ENCODE measurements around the gene RIPOR2. TPM values are rescaled to one million over a fixed set of nuclear protein-coding genes. Genes with fewer than 3 reads are reported as not detected.

RIPOR2 gene
- total and polyA plus RNA-seq, 2 of the 13 experiments (the other 11 are each of a cell fraction or from before 2014, with no cell fraction given): 0.02 to 0.05 TPM

DNA sequence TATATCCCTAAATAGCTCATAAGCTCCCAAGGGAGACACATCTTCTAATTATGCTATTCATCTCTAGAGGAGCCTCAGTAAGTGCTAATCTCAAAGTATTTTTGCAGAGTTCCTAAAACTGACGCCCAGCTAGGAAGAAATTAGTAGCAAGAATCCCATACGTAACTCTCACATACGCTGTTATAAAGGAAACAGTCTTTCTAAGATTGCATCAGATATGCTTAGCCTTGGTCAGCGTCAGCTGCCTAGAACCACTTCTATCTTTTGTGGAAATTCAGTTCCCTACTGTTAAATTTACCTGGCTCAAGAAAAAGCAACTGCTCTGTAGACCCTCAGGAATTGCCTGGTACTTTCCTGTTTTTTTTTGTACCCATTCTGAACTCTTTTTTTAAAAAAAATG lies 13.6 kb downstream of the RIPOR2 start (continued):
- TF ChIP-seq KLF12 (CRISPR knock-in tag; IDR thresholded peaks at IDR 0.05; ENCODE audit: borderline replicate concordance) (no peak), SMAD9 (CRISPR knock-in tag; IDR thresholded peaks at IDR 0.05) (no peak), KDM5A (IDR thresholded peaks at IDR 0.05; ENCODE audit: borderline replicate concordance, low read length) (no peak), SP4 (CRISPR knock-in tag; IDR thresholded peaks at IDR 0.05) (no peak), MATR3 (CRISPR knock-in tag; IDR thresholded peaks at IDR 0.05) (no peak), ATRX (CRISPR knock-in tag; IDR thresholded peaks at IDR 0.05; ENCODE audit: borderline replicate concordance) (no peak)
- TF ChIP-seq, protein P1, sequence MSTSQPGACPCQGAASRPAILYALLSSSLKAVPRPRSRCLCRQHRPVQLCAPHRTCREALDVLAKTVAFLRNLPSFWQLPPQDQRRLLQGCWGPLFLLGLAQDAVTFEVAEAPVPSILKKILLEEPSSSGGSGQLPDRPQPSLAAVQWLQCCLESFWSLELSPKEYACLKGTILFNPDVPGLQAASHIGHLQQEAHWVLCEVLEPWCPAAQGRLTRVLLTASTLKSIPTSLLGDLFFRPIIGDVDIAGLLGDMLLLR (CRISPR knock-in tag; IDR thresholded peaks at IDR 0.05): no peak
- TF ChIP-seq, protein P2, sequence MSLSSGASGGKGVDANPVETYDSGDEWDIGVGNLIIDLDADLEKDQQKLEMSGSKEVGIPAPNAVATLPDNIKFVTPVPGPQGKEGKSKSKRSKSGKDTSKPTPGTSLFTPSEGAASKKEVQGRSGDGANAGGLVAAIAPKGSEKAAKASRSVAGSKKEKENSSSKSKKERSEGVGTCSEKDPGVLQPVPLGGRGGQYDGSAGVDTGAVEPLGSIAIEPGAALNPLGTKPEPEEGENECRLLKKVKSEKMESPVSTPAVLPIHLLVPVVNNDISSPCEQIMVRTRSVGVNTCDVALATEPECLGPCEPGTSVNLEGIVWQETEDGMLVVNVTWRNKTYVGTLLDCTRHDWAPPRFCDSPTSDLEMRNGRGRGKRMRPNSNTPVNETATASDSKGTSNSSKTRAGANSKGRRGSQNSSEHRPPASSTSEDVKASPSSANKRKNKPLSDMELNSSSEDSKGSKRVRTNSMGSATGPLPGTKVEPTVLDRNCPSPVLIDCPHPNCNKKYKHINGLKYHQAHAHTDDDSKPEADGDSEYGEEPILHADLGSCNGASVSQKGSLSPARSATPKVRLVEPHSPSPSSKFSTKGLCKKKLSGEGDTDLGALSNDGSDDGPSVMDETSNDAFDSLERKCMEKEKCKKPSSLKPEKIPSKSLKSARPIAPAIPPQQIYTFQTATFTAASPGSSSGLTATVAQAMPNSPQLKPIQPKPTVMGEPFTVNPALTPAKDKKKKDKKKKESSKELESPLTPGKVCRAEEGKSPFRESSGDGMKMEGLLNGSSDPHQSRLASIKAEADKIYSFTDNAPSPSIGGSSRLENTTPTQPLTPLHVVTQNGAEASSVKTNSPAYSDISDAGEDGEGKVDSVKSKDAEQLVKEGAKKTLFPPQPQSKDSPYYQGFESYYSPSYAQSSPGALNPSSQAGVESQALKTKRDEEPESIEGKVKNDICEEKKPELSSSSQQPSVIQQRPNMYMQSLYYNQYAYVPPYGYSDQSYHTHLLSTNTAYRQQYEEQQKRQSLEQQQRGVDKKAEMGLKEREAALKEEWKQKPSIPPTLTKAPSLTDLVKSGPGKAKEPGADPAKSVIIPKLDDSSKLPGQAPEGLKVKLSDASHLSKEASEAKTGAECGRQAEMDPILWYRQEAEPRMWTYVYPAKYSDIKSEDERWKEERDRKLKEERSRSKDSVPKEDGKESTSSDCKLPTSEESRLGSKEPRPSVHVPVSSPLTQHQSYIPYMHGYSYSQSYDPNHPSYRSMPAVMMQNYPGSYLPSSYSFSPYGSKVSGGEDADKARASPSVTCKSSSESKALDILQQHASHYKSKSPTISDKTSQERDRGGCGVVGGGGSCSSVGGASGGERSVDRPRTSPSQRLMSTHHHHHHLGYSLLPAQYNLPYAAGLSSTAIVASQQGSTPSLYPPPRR (CRISPR knock-in tag; IDR thresholded peaks at IDR 0.05; ENCODE audit: borderline replicate concordance): no peak
- TF ChIP-seq, protein P3, sequence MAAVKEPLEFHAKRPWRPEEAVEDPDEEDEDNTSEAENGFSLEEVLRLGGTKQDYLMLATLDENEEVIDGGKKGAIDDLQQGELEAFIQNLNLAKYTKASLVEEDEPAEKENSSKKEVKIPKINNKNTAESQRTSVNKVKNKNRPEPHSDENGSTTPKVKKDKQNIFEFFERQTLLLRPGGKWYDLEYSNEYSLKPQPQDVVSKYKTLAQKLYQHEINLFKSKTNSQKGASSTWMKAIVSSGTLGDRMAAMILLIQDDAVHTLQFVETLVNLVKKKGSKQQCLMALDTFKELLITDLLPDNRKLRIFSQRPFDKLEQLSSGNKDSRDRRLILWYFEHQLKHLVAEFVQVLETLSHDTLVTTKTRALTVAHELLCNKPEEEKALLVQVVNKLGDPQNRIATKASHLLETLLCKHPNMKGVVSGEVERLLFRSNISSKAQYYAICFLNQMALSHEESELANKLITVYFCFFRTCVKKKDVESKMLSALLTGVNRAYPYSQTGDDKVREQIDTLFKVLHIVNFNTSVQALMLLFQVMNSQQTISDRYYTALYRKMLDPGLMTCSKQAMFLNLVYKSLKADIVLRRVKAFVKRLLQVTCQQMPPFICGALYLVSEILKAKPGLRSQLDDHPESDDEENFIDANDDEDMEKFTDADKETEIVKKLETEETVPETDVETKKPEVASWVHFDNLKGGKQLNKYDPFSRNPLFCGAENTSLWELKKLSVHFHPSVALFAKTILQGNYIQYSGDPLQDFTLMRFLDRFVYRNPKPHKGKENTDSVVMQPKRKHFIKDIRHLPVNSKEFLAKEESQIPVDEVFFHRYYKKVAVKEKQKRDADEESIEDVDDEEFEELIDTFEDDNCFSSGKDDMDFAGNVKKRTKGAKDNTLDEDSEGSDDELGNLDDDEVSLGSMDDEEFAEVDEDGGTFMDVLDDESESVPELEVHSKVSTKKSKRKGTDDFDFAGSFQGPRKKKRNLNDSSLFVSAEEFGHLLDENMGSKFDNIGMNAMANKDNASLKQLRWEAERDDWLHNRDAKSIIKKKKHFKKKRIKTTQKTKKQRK (IDR thresholded peaks at IDR 0.05; ENCODE audit: low read length): no peak
- TF ChIP-seq, protein P4, sequence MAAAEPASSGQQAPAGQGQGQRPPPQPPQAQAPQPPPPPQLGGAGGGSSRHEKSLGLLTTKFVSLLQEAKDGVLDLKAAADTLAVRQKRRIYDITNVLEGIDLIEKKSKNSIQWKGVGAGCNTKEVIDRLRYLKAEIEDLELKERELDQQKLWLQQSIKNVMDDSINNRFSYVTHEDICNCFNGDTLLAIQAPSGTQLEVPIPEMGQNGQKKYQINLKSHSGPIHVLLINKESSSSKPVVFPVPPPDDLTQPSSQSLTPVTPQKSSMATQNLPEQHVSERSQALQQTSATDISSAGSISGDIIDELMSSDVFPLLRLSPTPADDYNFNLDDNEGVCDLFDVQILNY (CRISPR knock-in tag; conservative IDR thresholded peaks at IDR 0.05): no peak
